GM10248 (cell line): ENCODE data around the gene KCTD7.
"Not testable (repeated sequence)": the region's sequence is repeated elsewhere in the genome, so short reads cannot be mapped to it uniquely, and the experiment has no call there.

Experiments used
- CTCF ChIA-PET: fragments of 300-600 bp; sonication (Branson Sonifier 250); formaldehyde crosslinking; extraction: SDS; loops from one replicate; lab custom pipeline; 2021; ENCODE audit warnings: antibody characterized with exemption; lab: Yijun Ruan, JAX
- POLR2A ChIA-PET: fragments of 350-650 bp; sonication (Branson Sonifier 250); formaldehyde crosslinking; extraction: SDS; loops from one replicate; lab custom pipeline; 2020; ENCODE audit warnings: antibody characterized with exemption; lab: Yijun Ruan, JAX
- DNase-seq: peaks from one replicate; pipeline ENCODE4 v3.0.0; 2012; ENCODE audit errors: extremely low spot score
- TF ChIP-seq, protein P1 (sequence below): IDR thresholded peaks from 2 replicates; pipeline ENCODE4 v1.5.1; 2012; ENCODE audit warnings: mild to moderate bottlenecking, low read depth; ENCODE audit errors: extremely low read depth, missing control alignments, control extremely low read depth

Gene KCTD7

DNA sequence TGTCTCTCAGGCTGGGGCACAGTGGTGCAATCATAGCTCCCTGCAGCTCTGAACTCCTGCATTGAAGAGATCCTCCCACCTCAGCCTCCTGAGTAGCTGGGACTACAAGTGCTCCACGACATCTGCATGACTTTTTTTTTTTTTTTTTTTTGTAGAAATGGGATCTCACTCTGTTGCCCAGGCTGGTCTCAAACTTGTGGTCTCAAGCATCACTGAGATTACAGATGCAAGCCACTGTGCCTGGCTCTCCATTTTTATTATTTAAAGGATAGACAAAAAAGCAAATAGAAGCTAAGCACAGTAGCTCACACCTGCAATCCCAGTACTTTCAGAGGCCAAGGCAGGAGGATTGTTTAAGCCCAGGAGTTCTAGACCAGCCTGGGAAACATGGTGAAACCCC lies 13.0 kb upstream of the KCTD7 start:
- DNase-seq, result no peak
- ChIA-PET POLR2A (no interaction called here), CTCF (interaction anchor here (0.8 kb wide), 1 partner anchor 9 kb away, joined by 4 read pairs; no protein-coding TSS in a partner anchor)
- TF ChIP-seq, protein P1, sequence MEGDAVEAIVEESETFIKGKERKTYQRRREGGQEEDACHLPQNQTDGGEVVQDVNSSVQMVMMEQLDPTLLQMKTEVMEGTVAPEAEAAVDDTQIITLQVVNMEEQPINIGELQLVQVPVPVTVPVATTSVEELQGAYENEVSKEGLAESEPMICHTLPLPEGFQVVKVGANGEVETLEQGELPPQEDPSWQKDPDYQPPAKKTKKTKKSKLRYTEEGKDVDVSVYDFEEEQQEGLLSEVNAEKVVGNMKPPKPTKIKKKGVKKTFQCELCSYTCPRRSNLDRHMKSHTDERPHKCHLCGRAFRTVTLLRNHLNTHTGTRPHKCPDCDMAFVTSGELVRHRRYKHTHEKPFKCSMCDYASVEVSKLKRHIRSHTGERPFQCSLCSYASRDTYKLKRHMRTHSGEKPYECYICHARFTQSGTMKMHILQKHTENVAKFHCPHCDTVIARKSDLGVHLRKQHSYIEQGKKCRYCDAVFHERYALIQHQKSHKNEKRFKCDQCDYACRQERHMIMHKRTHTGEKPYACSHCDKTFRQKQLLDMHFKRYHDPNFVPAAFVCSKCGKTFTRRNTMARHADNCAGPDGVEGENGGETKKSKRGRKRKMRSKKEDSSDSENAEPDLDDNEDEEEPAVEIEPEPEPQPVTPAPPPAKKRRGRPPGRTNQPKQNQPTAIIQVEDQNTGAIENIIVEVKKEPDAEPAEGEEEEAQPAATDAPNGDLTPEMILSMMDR, result no peak

DNA sequence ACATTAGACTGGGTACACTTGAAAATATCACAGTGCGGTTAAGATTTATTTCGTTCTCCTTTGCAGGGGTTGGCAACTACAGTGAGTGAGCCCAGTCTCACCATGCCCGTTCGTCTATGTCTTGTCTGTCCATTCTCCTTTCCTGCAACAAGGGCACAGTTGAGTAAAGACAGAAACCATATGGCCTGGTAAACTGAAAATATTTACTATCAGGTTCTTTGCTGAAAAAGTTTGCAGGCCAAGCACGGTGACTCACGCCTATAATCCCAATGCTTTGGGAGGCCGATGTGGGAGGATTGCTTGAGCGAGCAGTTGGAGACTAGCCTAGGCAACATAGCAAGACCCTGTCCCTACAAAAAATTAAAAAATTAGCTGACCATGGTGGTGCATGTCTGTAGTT lies 11.4 kb upstream of the KCTD7 start:
- no peak for DNase-seq
- TF ChIP-seq, protein P1, result no peak
- ChIA-PET CTCF (interaction anchor here (1.6 kb wide), 1 partner anchor 22 kb away, joined by 4 read pairs; no protein-coding TSS in a partner anchor), POLR2A (no interaction called here)

DNA sequence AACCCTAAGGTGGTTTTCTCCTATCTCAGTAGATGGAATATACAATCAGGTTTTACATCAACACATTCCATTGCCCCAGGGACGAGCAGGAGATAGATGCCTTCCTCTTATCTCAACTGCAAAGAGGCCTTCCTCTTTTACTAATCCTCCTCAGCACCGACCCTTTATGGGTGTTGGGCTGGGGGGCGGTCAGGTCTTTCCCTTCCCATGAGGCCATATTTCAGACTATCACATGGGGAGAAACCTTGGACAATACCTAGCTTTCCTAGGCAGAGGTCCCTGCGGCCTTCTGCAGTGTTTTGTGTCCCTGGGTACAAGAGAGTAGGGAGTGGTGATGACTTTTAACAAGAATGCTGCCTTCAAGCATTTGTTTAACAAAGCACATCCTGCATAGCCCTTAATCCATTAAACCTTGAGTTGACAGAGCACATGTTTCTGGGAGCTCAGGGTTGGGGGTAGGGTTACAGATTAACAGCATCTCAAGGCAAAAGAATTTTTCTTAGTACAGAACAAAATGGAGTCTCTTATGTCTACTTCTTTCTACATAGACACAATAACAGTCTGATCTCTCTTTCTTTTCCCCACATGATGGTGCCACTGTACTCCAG lies 9.2 kb upstream of the KCTD7 start:
- DNase-seq, CTCF ChIA-PET, POLR2A ChIA-PET: not testable (repeated sequence)

DNA sequence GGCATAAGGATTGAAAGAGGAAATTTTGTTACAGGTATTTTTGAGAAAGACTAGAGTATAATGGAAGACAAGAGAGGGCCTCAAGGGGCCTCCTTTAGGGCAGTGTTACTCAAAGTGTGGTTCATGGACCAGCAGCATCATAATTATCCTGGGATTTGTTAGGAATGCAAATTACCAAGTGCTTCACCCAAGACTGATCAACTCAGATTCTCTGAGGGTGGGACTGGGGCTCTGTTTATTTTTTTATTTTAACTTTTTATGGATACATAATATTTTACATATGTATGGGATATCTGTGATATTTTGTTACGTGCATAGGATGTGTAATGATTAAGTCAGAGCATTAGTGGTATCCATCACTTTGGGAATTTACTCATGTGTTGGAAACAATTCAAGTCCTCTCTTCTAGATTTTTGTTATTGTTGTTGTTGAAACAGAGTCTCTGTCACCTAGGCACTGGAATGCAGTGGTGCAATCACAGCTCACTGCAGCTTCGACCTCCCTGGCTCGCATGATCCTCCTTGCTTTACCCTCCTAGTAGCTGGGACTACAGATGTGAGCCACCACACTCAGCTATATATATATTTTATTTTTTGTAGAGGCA lies 2.2 kb upstream of the KCTD7 start:
- ChIA-PET CTCF (no interaction called here), POLR2A (no interaction called here)
- no peak for DNase-seq
- TF ChIP-seq, protein P1, result no peak

DNA sequence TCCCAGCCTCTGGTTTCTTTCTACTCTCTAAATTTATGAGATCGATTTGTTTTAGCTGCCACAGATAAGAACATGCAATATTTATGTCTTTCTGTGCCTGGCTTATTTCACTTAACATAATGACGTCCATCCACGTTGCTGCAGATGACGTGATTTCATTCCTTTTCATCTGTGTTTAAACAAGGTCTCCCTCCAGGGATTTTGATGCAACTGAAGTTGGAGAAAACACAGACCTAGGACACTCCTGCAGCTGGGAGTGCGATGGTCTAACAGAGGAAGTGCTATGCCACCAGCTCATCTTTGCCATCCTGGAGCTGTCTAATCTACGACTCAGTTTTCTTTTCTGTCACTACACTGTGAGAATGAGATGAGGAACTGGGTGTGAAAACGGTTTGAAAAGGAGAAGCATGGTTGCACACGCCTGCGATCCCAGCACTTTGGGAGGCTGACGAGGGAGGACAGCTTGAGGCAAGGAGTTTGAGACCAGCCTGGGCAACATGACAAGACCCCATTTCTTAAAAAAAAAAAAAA lies 1.5 kb upstream of the KCTD7 start:
- ChIA-PET CTCF (interaction anchor here (0.6 kb wide), 1 partner anchor 533 kb away, joined by 3 read pairs; no protein-coding TSS in a partner anchor), POLR2A (interaction anchor here (0.7 to 2.5 kb wide), 2 partner anchors 27 to 39 kb away, joined by 5 to 13 read pairs; no protein-coding TSS in a partner anchor)
- no peak for DNase-seq
- TF ChIP-seq, protein P1, result no peak

DNA sequence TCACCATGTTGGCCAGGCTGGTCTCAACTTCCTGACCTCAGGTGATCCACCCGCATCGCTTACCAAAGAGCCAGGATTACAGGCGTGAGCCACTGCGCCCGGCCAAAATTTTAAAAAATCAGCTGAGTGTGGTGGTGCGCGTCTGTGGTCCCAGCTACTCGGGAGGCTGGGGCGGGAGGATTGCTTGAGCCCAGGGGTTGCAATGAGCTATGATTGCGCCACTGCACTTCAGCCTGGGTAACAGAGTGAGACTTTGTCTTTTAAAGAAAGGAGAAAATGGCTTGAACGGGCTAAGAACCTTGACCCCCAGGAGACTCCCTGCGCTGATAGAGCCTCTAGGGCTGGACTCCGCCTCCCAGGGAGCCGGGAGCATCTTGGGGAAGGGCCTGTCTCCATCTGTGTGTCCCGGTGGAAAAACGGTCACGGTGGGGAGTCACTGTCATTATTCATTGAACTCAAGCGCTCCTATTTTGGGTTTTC lies 760 bp upstream of the KCTD7 start:
- ChIA-PET POLR2A (interaction anchor here (0.6 to 2.5 kb wide), 4 partner anchors 14 to 111 kb away, joined by 3 to 13 read pairs (median 6); no protein-coding TSS in a partner anchor), CTCF (no interaction called here)
- no peak for DNase-seq
- TF ChIP-seq, protein P1, result no peak
